Mucosa of descending colon (tissue), 3 donors: ENCODE data around the gene FNDC3B. TPM values are rescaled to one million over a fixed set of nuclear protein-coding genes. Genes with fewer than 3 reads are reported as not detected.

Source experiments
- ATAC-seq: fragments of 200-7000 bp; cut with Tn5 transposase; one replicate; pipeline ENCODE4 v1.9.1; 2020; ENCODE audit warnings: mild to moderate bottlenecking, moderate library complexity
- DNase-seq, 3 donors: peaks; one replicate each; pipeline ENCODE4 v3.0.0-alpha.2; 2020
- H3K36me3 ChIP-seq: fragments of 200-600 bp; one replicate; pipeline ENCODE4 v1.8.0; 2021; ENCODE audit warnings: low read depth, mild to moderate bottlenecking
- H3K4me1 ChIP-seq: fragments of 200-600 bp; one replicate; pipeline ENCODE4 v1.8.0; 2021; ENCODE audit warnings: low read depth, mild to moderate bottlenecking
- H3K4me3 ChIP-seq: fragments of 200-600 bp; one replicate; pipeline ENCODE4 v1.8.0; 2021; ENCODE audit warnings: mild to moderate bottlenecking
- H3K9me3 ChIP-seq: fragments of 200-600 bp; one replicate; pipeline ENCODE4 v1.8.0; 2021; ENCODE audit warnings: mild to moderate bottlenecking
- intact Hi-C, 2 donors: fragments of 100-400 bp; cut with DNase I in 1 of 2; cut with micrococcal nuclease in 1 of 2; formaldehyde crosslinking; loops; one replicate each; pipeline versions ENCODE4 v1.11.0 to v1.11.1; 2022; cut with DNase I, micrococcal nuclease
- total RNA-seq, 3 donors: library from RNA; stranded (reverse); fragmentation: NEBNext Ultra II Directional in 2 of 3; extraction: Animal tissue kit (Norgen Biotek cat#: 25700) in 2 of 3; gene quantifications; one replicate each; pipeline versions ENCODE4 v1.2.1 to v1.2.4, GENCODE V29; 2021 to 2023
- TF ChIP-seq, protein P1 (sequence below): fragments of 200-600 bp; IDR thresholded peaks from one replicate; pipeline ENCODE4 v1.8.0; 2022; ENCODE audit warnings: antibody characterized with exemption, mild to moderate bottlenecking
- donor health status: DM: no; HTN: no; CAD: no; lungs with moderate emphysema.
- donor health status: DM: no; HTN: no; CAD: no.
- donor health status: DM: no; HTN: yes; CAD: no.

FNDC3B gene
- total RNA-seq, 3 donors from 2014 or later = 107 to 132 (median 126) TPM

DNA sequence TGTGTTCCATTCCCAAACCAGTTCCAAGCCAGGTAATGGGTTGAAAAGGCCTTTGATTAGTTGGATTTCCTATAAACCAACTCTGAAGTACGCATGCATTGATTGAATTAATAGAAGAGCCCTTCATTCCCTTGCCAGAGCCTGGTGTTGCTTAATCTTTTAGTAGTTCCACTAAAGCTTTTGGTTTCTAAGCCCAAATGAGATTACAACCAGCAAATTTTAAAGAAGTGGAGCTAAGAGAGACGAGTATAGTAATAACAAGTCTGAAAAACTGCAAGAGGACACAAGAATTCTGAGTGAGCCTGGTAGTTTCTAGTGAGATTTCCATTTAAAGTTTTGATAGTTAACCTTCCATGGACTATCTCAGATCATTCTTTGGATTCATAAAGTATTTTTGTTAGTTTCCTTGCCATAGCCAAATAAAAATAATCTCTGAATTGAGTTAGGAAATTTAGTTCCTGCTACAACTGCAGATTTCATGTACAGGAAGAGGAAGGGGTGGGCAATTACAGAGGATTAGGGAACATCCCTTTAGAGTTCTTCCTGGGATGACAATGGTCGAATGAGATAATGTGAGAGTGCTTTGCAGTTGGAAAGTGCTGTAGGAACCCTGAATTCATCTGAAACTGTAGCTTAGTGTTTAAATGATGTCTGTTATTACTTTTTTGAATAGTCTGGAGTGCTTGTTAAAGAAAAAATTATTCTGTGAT, 136.8 kb downstream of the FNDC3B start:
- Histone ChIP-seq H3K9me3 (no peaks in the 10 kb centered on the region), H3K4me1 (peaks cover 11% of the 10 kb centered on the region), H3K36me3 (no peaks in the 10 kb centered on the region), H3K4me3 (no peak overlapping the region)
- no peak for DNase-seq
- TF ChIP-seq, protein P1, sequence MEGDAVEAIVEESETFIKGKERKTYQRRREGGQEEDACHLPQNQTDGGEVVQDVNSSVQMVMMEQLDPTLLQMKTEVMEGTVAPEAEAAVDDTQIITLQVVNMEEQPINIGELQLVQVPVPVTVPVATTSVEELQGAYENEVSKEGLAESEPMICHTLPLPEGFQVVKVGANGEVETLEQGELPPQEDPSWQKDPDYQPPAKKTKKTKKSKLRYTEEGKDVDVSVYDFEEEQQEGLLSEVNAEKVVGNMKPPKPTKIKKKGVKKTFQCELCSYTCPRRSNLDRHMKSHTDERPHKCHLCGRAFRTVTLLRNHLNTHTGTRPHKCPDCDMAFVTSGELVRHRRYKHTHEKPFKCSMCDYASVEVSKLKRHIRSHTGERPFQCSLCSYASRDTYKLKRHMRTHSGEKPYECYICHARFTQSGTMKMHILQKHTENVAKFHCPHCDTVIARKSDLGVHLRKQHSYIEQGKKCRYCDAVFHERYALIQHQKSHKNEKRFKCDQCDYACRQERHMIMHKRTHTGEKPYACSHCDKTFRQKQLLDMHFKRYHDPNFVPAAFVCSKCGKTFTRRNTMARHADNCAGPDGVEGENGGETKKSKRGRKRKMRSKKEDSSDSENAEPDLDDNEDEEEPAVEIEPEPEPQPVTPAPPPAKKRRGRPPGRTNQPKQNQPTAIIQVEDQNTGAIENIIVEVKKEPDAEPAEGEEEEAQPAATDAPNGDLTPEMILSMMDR = no peak
- no peak for ATAC-seq
- intact Hi-C loops = no loop called here

DNA sequence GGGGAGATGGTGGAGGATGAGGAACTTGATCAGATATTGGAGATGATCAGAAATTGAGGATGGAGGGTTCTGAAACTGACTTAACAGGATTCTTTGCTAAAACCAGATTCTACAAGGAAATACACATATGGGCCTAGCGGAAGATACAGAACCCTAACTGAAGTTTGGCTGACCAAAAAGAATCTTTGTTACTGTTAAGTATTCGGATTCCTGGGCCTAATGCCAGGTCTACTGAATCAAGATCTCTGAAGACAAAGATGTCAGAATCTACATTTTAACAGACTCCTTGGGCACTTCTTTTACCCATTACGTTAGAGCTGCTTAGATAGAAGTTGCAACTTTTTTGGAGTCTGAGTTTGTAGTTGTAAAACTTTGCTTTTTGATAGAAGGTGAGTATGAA, 137.7 kb downstream of the FNDC3B start:
- TF ChIP-seq, protein P1 = no peak
- DNase-seq (no peak), ATAC-seq (no peak)
- Histone ChIP-seq H3K4me3 (no peak overlapping the region), H3K36me3 (no peaks in the 10 kb centered on the region), H3K4me1 (peaks cover 11% of the 10 kb centered on the region), H3K9me3 (no peaks in the 10 kb centered on the region)
- intact Hi-C loops = no loop called here

DNA sequence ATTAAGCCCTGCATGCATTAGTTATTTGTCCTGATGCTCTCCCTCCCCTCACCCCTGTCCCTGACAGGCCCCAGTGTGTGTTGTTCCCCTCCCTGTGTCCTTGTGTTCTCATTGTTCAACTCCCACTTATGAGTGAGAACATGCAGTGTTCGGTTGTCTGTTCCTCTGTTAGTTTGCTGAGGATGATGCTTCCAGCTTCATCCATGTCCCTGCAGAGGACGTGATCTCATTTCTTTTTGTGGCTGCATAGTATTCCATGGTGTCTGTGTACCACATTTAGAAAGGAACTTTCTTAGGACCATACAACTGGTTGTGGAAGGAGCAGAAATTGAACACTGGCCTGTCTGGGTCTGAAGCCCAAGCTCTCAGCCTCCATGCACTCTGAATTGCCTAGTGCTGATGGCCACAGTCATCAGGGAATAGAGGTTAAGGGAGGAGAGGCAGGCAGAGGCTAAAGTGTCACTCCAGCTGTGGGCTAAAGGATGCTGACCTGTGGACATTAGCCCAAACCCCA, 138.5 kb downstream of the FNDC3B start:
- intact Hi-C loops = no loop called here
- Histone ChIP-seq H3K9me3 (no peaks in the 10 kb centered on the region), H3K4me1 (peaks cover 14% of the 10 kb centered on the region), H3K4me3 (no peak overlapping the region), H3K36me3 (no peaks in the 10 kb centered on the region)
- no peak for ATAC-seq
- DNase-seq = no peak
- TF ChIP-seq, protein P1 = no peak

DNA sequence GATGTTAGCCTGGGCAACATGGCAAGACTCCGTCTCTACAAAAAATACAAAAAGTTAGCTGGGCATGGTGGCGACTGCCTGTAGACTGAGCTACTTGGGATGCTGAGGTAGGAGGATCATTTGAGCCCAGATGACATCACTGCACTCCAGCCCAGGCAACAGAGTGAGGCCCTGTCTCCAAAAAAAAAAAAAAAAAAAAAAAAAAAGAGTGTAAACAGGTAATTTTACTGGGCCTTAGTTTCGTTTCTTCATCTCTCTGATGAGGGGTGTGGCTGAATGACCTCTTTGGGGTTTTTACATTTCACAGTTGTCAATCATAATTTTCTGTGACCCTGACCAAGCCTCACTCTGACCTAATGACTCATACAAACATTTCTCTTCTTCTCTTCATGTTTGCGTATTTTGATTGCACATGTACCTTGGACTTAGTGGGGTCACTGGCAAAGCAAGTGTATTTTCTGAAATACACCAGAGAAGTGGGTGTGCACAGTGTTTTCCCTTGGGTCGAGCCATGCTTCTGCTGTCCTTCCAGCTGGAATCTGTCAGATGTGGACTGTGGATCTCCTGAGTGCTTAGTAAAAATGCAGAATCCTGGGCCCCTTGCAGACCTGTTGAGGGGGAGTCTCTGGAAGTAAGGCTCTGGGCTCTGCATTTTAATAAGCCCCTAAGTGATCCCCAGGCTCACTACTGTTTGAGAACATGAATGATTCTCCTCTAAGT, 140.5 kb downstream of the FNDC3B start:
- TF ChIP-seq, protein P1 = no peak
- ATAC-seq = peak; percentile 83
- Histone ChIP-seq H3K4me1 (peaks cover 11% of the 10 kb centered on the region), H3K36me3 (no peaks in the 10 kb centered on the region), H3K9me3 (no peaks in the 10 kb centered on the region), H3K4me3 (no peak overlapping the region)
- intact Hi-C loops = no loop called here
- peak in 2 of 3 donors; percentile 23 to 25 for DNase-seq

DNA sequence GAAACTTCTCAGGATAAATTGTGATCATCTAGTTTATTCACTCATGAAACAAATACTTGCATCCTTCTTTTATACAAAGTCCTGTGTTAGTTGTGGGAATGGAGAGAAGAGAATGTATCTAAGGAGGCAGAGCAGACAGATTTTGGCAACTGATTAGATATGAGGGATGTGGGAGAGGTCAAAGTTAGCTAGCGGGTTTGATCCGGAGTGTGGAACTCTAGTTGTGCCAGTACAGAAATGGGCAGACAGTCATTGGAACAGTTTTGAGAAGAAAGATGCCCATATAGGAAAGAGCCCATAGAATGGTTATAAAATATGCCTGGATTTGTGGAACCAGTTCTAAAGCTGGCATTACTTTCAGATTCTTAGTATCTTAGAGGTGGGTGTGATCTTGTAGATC, 141.1 kb downstream of the FNDC3B start:
- Histone ChIP-seq H3K4me1 (peaks cover 11% of the 10 kb centered on the region), H3K9me3 (no peaks in the 10 kb centered on the region), H3K36me3 (no peaks in the 10 kb centered on the region), H3K4me3 (no peak overlapping the region)
- no peak for ATAC-seq
- intact Hi-C loops = no loop called here
- DNase-seq = no peak
- TF ChIP-seq, protein P1 = no peak
